WTC11 (cell line): ENCODE measurements around the gene DNAJC8.

Experiments used
- ATF6 ChIP-seq: sonication (generic); formaldehyde crosslinking; IDR thresholded peaks from 2 replicates; pipeline ENCODE4 v1.8.1; 2023; ENCODE audit warnings: mild to moderate bottlenecking, missing genetic modification reagents
- CTCF ChIP-seq: fragments of 200-600 bp; IDR thresholded peaks from 2 replicates; pipeline ENCODE4 v1.8.0; 2022; ENCODE audit warnings: antibody characterized with exemption
- E2F1 ChIP-seq: sonication (generic); formaldehyde crosslinking; IDR thresholded peaks from 2 replicates; pipeline ENCODE4 v1.8.0; 2022; ENCODE audit warnings: mild to moderate bottlenecking, missing genetic modification reagents
- RELA ChIP-seq: sonication (generic); formaldehyde crosslinking; IDR thresholded peaks from 2 replicates; pipeline ENCODE4 v1.8.1; 2022; ENCODE audit warnings: missing genetic modification reagents, mild to moderate bottlenecking, borderline replicate concordance
- SP1 ChIP-seq: sonication (generic); formaldehyde crosslinking; conservative IDR thresholded peaks from 2 replicates; pipeline ENCODE4 v1.8.1; 2022; ENCODE audit warnings: missing genetic modification reagents
- STAT6 ChIP-seq: sonication (generic); formaldehyde crosslinking; conservative IDR thresholded peaks from 2 replicates; pipeline ENCODE4 v1.8.1; 2023; ENCODE audit warnings: mild to moderate bottlenecking, low read depth, missing genetic modification reagents, moderate library complexity
- ZNF512 ChIP-seq: sonication (generic); formaldehyde crosslinking; IDR thresholded peaks from 2 replicates; pipeline ENCODE4 v1.8.1; 2022; ENCODE audit warnings: missing genetic modification reagents, borderline replicate concordance
- ZSCAN18 ChIP-seq: fragments of 250-450 bp; sonication (Bioruptor Pico); IDR thresholded peaks from 2 replicates; pipeline ENCODE4 v2.1.2; 2022; ENCODE audit warnings: mild to moderate bottlenecking, moderate library complexity

- TF ChIP-seq STAT6 (CRISPR knock-in tag): no peak
- no peak for TF ChIP-seq CTCF
- no peak for TF ChIP-seq SP1 (CRISPR knock-in tag)
- TF ChIP-seq ZNF512 (CRISPR knock-in tag): no peak
- TF ChIP-seq E2F1 (CRISPR knock-in tag): no peak
- no peak for TF ChIP-seq ATF6 (CRISPR knock-in tag)
- no peak for TF ChIP-seq ZSCAN18
- no peak for TF ChIP-seq RELA
Measured at GRCh38 chr1:28267633-28268032, 34.8 kb upstream of the DNAJC8 start.
